HEK293 (cell line): ENCODE data around the gene SPTLC2.
A peak's percentile ranks its signal among the peaks of the same experiment; 100 is the strongest.
"Not testable (repeated sequence)": the region's sequence is repeated elsewhere in the genome, so short reads cannot be mapped to it uniquely, and the experiment has no call there.

ENCODE experiments used
- CTCF ChIA-PET: fragments of 350-600 bp; formaldehyde crosslinking; extraction: SDS; loops from one replicate; lab custom pipeline; 2021; ENCODE audit warnings: antibody characterized with exemption; lab: Yijun Ruan, JAX
- POLR2A ChIA-PET: fragments of 300-600 bp; formaldehyde crosslinking; extraction: SDS; loops from one replicate; lab custom pipeline; 2020; ENCODE audit warnings: antibody characterized with exemption, inconsistent platforms; lab: Yijun Ruan, JAX
- H3K27ac ChIP-seq: fragments of 200-500 bp; sonication (Bioruptor generic); 2 replicates; pipeline ENCODE4 v1.5.1; 2014; ENCODE audit warnings: low read depth, low read length, control low read depth, inconsistent platforms; ENCODE audit errors: extremely low read depth
- H3K36me3 ChIP-seq, 2 experiments: fragments of 200-500 bp in 1 of 2; sonication (Bioruptor generic) in 1 of 2; 1 replicate in 1 of 2; 2 replicates in 1 of 2; pipeline ENCODE4 v1.5.1; 2014 to 2017; ENCODE audit warnings: inconsistent platforms in 2 of 2, low read length in 2 of 2; ENCODE audit not compliant: control insufficient read depth in 2 of 2, insufficient read depth in 1 of 2
- H3K4me1 ChIP-seq: fragments of 200-500 bp; sonication (Bioruptor generic); 2 replicates; pipeline ENCODE4 v1.5.1; 2014; ENCODE audit warnings: mild to moderate bottlenecking, low read length, inconsistent platforms; ENCODE audit not compliant: control insufficient read depth, insufficient read depth
- H3K4me3 ChIP-seq: 2 replicates; pipeline ENCODE4 v1.5.1; 2011; ENCODE audit warnings: low read depth, mild to moderate bottlenecking, control low read depth, low read length, moderate library complexity
- H3K9me3 ChIP-seq: fragments of 200-500 bp; sonication (Bioruptor generic); 2 replicates; pipeline ENCODE4 v1.5.1; 2014; ENCODE audit warnings: low read depth, low read length, inconsistent platforms; ENCODE audit not compliant: control insufficient read depth, insufficient read depth
- ATF2 ChIP-seq: fragments of 450-650 bp; formaldehyde crosslinking; IDR thresholded peaks from 2 replicates; pipeline ENCODE4 v1.5.1; 2016; ENCODE audit warnings: missing biosample characterization, missing genetic modification characterization, low read depth
- FEZF1 ChIP-seq: fragments of 450-650 bp; formaldehyde crosslinking; IDR thresholded peaks from 2 replicates; pipeline ENCODE4 v1.5.1; 2016; ENCODE audit warnings: missing biosample characterization, missing genetic modification characterization
- GFI1B ChIP-seq: fragments of 450-650 bp; formaldehyde crosslinking; IDR thresholded peaks from 2 replicates; pipeline ENCODE4 v1.5.1; 2016; ENCODE audit warnings: missing biosample characterization, missing genetic modification characterization
- HOXA7 ChIP-seq: sonication (generic); formaldehyde crosslinking; IDR thresholded peaks from 2 replicates; pipeline ENCODE4 v1.8.1; 2022; ENCODE audit warnings: missing genetic modification reagents, borderline replicate concordance
- KLF10 ChIP-seq: fragments of 450-650 bp; IDR thresholded peaks from 2 replicates; pipeline ENCODE4 v1.5.1; 2018; ENCODE audit warnings: missing biosample characterization, mild to moderate bottlenecking, missing genetic modification characterization
- PRDM6 ChIP-seq: fragments of 450-650 bp; formaldehyde crosslinking; IDR thresholded peaks from 2 replicates; pipeline ENCODE4 v1.5.1; 2017; ENCODE audit warnings: missing biosample characterization, missing genetic modification characterization
- SETDB1 ChIP-seq: IDR thresholded peaks from one replicate; pipeline ENCODE4 v1.6.1; 2017; ENCODE audit warnings: mild to moderate bottlenecking, low read length, moderate library complexity, mixed read lengths; ENCODE audit not compliant: insufficient read length
- SP2 ChIP-seq: fragments of 450-650 bp; formaldehyde crosslinking; IDR thresholded peaks from 2 replicates; pipeline ENCODE4 v1.5.1; 2016; ENCODE audit warnings: missing biosample characterization, missing genetic modification characterization
- SP3 ChIP-seq: fragments of 450-650 bp; formaldehyde crosslinking; IDR thresholded peaks from 2 replicates; pipeline ENCODE4 v1.5.1; 2016; ENCODE audit warnings: missing biosample characterization, missing genetic modification characterization
- TCF7L2 ChIP-seq: IDR thresholded peaks from 2 replicates; pipeline ENCODE4 v1.6.1; 2011; ENCODE audit warnings: low read depth, mild to moderate bottlenecking, inconsistent platforms, low read length, moderate library complexity, borderline replicate concordance
- WT1 ChIP-seq: fragments of 450-650 bp; formaldehyde crosslinking; IDR thresholded peaks from 2 replicates; pipeline ENCODE4 v1.5.1; 2016; ENCODE audit warnings: missing biosample characterization, missing genetic modification characterization
- ZEB2 ChIP-seq: fragments of 450-650 bp; formaldehyde crosslinking; IDR thresholded peaks from 2 replicates; pipeline ENCODE4 v1.5.1; 2016; ENCODE audit warnings: missing biosample characterization, missing genetic modification characterization
- ZFHX2 ChIP-seq: fragments of 450-650 bp; formaldehyde crosslinking; conservative IDR thresholded peaks from 2 replicates; pipeline ENCODE4 v1.5.1; 2016; ENCODE audit warnings: missing biosample characterization, missing genetic modification characterization
- ZNF132 ChIP-seq: fragments of 450-650 bp; formaldehyde crosslinking; IDR thresholded peaks from 2 replicates; pipeline ENCODE4 v1.5.1; 2017; ENCODE audit warnings: missing biosample characterization, missing genetic modification characterization, borderline replicate concordance
- ZNF16 ChIP-seq: fragments of 450-650 bp; formaldehyde crosslinking; IDR thresholded peaks from 2 replicates; pipeline ENCODE4 v1.5.1; 2016; ENCODE audit warnings: low read depth, missing biosample characterization, missing genetic modification characterization
- ZNF211 ChIP-seq: fragments of 450-650 bp; formaldehyde crosslinking; IDR thresholded peaks from 2 replicates; pipeline ENCODE4 v1.5.1; 2016; ENCODE audit warnings: low read depth, missing biosample characterization, missing genetic modification characterization
- ZNF341 ChIP-seq: fragments of 450-650 bp; formaldehyde crosslinking; IDR thresholded peaks from 2 replicates; pipeline ENCODE4; 2016; ENCODE audit warnings: low read depth, missing biosample characterization, missing genetic modification characterization
- ZNF510 ChIP-seq: fragments of 450-650 bp; formaldehyde crosslinking; IDR thresholded peaks from 2 replicates; pipeline ENCODE4 v1.5.1; 2018; ENCODE audit warnings: mild to moderate bottlenecking, missing genetic modification characterization, missing biosample characterization; ENCODE audit not compliant: insufficient replicate concordance
- ZNF521 ChIP-seq: fragments of 450-650 bp; formaldehyde crosslinking; IDR thresholded peaks from 2 replicates; pipeline ENCODE4 v1.5.1; 2017; ENCODE audit warnings: missing biosample characterization, mild to moderate bottlenecking, missing genetic modification characterization
- ZNF596 ChIP-seq: fragments of 450-650 bp; IDR thresholded peaks from 2 replicates; pipeline ENCODE4 v1.5.0; 2018; ENCODE audit warnings: missing biosample characterization, mild to moderate bottlenecking, missing genetic modification characterization, moderate library complexity
- ZNF629 ChIP-seq: fragments of 450-650 bp; formaldehyde crosslinking; IDR thresholded peaks from 2 replicates; pipeline ENCODE4 v1.5.1; 2017; ENCODE audit warnings: missing biosample characterization, missing genetic modification characterization
- ZNF664 ChIP-seq: fragments of 450-650 bp; formaldehyde crosslinking; IDR thresholded peaks from 2 replicates; pipeline ENCODE4 v1.5.1; 2016; ENCODE audit warnings: missing biosample characterization, missing genetic modification characterization
- ZNF837 ChIP-seq: fragments of 450-650 bp; formaldehyde crosslinking; IDR thresholded peaks from 2 replicates; pipeline ENCODE4 v1.5.1; 2016; ENCODE audit warnings: missing biosample characterization, missing genetic modification characterization
- ZSCAN30 ChIP-seq: fragments of 450-650 bp; IDR thresholded peaks from 2 replicates; pipeline ENCODE4 v1.5.1; 2018; ENCODE audit warnings: missing biosample characterization, mild to moderate bottlenecking, missing genetic modification characterization, moderate library complexity
- TF ChIP-seq, protein P1 (sequence below): fragments of 450-650 bp; formaldehyde crosslinking; IDR thresholded peaks from 2 replicates; pipeline ENCODE4 v1.5.1; 2016; ENCODE audit warnings: missing biosample characterization, missing genetic modification characterization

Gene SPTLC2

DNA sequence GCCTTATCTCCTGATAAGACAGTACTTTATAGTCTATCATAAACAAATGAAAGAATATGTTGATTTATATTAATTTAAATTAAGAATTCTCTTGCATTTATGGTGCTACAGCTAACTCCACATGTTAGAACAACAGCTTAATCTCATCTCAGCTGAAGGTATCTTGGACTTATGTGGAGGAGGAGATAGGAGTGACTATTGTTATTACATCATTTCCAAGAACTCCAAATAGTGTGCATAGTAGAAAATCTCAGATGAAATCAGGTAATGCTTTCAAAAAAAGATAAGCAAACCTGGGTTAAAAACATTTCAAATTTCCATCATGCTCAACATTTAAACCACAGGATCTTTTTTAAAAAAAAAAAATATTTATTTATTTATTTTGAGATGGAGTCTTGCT is 86.5 kb downstream of the SPTLC2 start:
- no peaks in the 10 kb centered on the region for H3K9me3 ChIP-seq
- no peak overlapping the region for H3K27ac ChIP-seq
- no peak for TF ChIP-seq SETDB1
- no peak for TF ChIP-seq ZNF837
- TF ChIP-seq ZNF629 (tag by site-specific recombination): no peak
- TF ChIP-seq ZNF596: no peak
- no peak for TF ChIP-seq ATF2 (tag by site-specific recombination)
- no peak for TF ChIP-seq GFI1B (tag by site-specific recombination)
- no peak for TF ChIP-seq ZNF521 (tag by site-specific recombination)
- TF ChIP-seq ZNF510 (tag by site-specific recombination): no peak
- no peak for TF ChIP-seq SP3
- no peak for TF ChIP-seq ZFHX2 (tag by site-specific recombination)
- POLR2A ChIA-PET: no interaction called here
- peaks cover 0 to 4% of the 10 kb centered on the region in 2 experiments; a peak in 1 of 3 replicates for H3K36me3 ChIP-seq
- H3K4me3 ChIP-seq: no peak overlapping the region
- H3K4me1 ChIP-seq: no peaks in the 10 kb centered on the region
- CTCF ChIA-PET: no interaction called here

DNA sequence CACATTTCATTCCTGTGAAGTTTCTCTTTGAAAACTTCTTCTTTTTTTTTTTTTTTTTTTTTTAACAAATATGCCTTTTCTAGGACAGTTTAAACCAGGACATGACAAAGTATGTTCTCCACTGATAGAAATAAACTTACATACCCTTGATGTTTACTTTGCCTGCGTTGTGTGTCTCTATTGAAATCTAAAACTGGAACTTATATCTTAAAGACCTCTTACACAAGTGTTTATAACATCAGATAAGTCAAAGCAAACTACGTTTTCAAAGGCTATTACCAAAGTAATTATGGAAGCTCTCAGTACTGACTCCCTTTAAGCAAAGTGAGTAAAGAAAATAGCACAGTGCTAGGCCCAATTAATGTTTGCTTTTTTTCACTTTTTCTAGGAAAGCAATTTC is 87.2 kb downstream of the SPTLC2 start:
- no peaks in the 10 kb centered on the region for H3K9me3 ChIP-seq
- POLR2A ChIA-PET: interaction anchor here (1.0 kb wide), 1 partner anchor 12 kb away, joined by 3 read pairs; no protein-coding TSS in a partner anchor
- H3K4me3 ChIP-seq: no peak overlapping the region
- TF ChIP-seq PRDM6 (tag by site-specific recombination): peak; percentile 81
- TF ChIP-seq SP2 (tag by site-specific recombination): no peak
- TF ChIP-seq ZNF132: no peak
- TF ChIP-seq WT1 (tag by site-specific recombination): 0 out of 2 replicates have a peak, but pooled peaks have one; percentile 27
- no peak for TF ChIP-seq ZEB2
- no peak for TF ChIP-seq ZNF211 (tag by site-specific recombination)
- TF ChIP-seq ZSCAN30 (tag by site-specific recombination): no peak
- TF ChIP-seq ZNF664 (tag by site-specific recombination): no peak
- TF ChIP-seq ZNF16 (tag by site-specific recombination): no peak
- no peak for TF ChIP-seq KLF10 (tag by site-specific recombination)
- no peak for TF ChIP-seq HOXA7
- TF ChIP-seq SETDB1: no peak
- TF ChIP-seq, protein P1, sequence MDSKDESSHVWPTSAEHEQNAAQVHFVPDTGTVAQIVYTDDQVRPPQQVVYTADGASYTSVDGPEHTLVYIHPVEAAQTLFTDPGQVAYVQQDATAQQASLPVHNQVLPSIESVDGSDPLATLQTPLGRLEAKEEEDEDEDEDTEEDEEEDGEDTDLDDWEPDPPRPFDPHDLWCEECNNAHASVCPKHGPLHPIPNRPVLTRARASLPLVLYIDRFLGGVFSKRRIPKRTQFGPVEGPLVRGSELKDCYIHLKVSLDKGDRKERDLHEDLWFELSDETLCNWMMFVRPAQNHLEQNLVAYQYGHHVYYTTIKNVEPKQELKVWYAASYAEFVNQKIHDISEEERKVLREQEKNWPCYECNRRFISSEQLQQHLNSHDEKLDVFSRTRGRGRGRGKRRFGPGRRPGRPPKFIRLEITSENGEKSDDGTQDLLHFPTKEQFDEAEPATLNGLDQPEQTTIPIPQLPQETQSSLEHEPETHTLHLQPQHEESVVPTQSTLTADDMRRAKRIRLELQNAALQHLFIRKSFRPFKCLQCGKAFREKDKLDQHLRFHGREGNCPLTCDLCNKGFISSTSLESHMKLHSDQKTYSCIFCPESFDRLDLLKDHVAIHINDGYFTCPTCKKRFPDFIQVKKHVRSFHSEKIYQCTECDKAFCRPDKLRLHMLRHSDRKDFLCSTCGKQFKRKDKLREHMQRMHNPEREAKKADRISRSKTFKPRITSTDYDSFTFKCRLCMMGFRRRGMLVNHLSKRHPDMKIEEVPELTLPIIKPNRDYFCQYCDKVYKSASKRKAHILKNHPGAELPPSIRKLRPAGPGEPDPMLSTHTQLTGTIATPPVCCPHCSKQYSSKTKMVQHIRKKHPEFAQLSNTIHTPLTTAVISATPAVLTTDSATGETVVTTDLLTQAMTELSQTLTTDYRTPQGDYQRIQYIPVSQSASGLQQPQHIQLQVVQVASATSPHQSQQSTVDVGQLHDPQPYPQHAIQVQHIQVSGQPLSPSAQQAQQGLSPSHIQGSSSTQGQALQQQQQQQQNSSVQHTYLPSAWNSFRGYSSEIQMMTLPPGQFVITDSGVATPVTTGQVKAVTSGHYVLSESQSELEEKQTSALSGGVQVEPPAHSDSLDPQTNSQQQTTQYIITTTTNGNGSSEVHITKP (tag by site-specific recombination): no peak
- peak; percentile 48; the same call in 1 of the 2 replicates for TF ChIP-seq TCF7L2
- TF ChIP-seq FEZF1 (tag by site-specific recombination): no peak
- TF ChIP-seq ZNF341 (tag by site-specific recombination): no peak
- no peak overlapping the region for H3K27ac ChIP-seq
- CTCF ChIA-PET: no interaction called here
- peaks cover 0 to 4% of the 10 kb centered on the region in 2 experiments; a peak in 1 of 3 replicates for H3K36me3 ChIP-seq
- H3K4me1 ChIP-seq: no peaks in the 10 kb centered on the region

DNA sequence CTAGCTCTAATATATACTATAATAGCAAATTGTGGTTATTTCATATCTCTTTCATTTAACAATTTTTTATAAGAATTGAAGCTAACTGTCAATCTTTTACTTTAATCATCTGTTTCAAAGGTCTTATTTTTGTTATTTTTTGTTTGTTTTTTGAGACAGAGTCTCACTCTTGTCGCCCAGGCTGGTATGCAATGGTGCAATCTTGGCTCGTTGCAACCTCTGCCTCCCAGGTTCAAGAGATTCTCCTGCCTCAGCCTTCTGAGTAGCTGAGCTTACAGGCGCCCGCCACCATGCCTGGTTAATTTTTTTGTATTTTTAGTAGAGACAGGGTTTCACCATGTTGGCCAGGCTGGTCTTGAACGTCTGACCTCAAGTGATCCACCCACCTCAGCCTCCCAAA is 87.7 kb downstream of the SPTLC2 start:
- H3K4me3 ChIP-seq, H3K36me3 ChIP-seq, H3K9me3 ChIP-seq, H3K4me1 ChIP-seq, CTCF ChIA-PET, H3K27ac ChIP-seq: not testable (repeated sequence)
- POLR2A ChIA-PET: interaction anchor here (1.0 kb wide), 1 partner anchor 12 kb away, joined by 3 read pairs; no protein-coding TSS in a partner anchor
